NCI-H2196 treated with DMSO at 0.1 percent for 48 hours (cell line): ENCODE data around the gene PIGC.
"Not testable (repeated sequence)": the region's sequence is repeated elsewhere in the genome, so short reads cannot be mapped to it uniquely, and the experiment has no call there.

Experiments used
- DNase-seq: peaks from one replicate; lab custom pipeline; 2025; ENCODE audit not compliant: unreplicated experiment; lab: John Stamatoyannopoulos, UW

PIGC gene

GRCh38 chr1:172467446-172467845 is 23.6 kb upstream of the PIGC start:
- no peak for DNase-seq

DNA sequence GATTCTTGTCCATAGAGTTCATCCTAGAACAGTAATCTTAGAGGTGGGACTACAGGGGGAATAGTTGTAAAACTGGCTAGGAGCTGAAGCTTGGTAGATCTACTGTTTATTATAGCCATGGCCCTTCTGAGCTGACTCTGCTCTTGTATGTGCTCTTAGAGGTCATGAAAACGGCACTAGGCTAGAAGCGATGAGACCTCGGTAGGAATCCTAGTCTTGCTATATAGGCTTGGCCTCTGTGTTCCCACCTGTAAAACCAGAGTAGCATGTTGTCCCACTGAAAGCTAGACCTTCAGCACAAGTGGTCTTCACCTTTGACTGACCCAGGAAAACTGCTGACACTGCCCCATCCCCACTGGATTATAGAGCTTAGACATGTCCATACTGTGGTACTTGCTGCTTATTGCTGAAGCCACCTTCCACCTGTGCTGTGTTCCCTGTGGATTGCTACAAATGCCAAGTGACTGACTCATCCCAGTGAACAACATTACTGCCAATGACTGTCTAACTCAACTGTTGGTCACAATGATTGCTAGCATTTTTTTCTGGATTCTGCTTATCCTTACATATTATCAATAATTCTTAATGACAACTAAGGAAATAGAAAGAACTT is 23.0 kb upstream of the PIGC start:
- DNase-seq, result no peak

DNA sequence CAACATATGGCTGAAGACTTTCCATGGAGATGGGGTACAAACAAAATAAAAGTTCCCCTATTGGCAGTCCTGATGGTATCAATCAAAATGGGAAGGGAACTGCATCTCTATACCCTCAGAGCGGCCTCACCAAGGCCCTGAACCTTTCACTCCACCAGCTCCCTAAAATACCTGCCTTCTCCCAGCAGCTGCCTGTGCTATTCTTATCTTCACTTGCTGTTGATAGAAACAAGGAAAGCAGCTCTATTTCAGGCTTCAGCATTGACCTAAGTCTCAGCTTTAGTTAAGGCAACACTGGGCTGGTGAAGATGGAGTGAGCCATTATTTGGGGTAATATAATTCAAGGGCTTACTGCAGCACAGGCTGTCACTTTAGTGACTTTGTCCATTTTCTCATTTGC is 21.7 kb upstream of the PIGC start:
- no peak for DNase-seq

DNA sequence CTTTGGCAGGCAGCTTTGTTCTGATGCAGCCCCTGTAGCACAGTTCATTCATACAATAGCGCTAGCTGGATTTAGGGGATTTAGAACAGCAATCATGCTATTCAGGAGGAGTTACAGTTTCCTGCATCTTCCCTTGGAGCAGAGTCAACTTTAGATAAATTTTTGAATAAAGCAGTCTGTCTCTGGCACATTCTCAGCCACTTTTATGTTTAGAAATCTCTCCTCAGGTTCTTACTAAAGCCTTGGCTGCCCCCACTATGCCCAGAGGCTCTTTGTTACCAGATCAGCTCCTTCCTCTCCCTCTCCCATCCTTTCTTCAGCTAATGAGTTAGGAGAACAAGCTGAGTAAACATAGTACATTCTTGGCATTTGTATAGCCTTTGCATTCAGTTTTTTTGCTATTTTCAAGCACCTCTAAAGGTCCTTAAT is 17.0 kb upstream of the PIGC start:
- DNase-seq, result no peak

DNA sequence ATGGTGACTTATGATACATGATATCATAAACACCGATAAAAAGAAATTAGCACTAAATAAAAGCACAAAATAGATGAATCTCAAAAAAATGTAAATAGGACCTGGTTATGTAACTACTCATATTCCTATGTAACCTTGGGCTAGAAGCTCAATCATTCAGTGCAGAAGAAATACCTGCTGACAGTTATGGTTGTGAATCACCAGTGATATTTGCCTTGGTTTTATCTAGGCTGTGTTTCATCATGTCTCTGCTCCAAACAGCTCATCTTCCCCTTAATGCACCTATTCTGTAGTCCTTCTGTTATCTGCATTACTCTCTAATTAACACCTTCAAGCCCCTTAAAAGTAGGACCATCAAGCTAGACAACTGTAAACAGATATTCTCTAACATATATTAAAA is 16.3 kb upstream of the PIGC start:
- DNase-seq, result no peak

GRCh38 chr1:172457479-172458130 is 13.7 kb upstream of the PIGC start:
- no peak for DNase-seq

- DNase-seq, result no peak
Measured at GRCh38 chr1:172456344-172456769, 12.5 kb upstream of the PIGC start.

DNA sequence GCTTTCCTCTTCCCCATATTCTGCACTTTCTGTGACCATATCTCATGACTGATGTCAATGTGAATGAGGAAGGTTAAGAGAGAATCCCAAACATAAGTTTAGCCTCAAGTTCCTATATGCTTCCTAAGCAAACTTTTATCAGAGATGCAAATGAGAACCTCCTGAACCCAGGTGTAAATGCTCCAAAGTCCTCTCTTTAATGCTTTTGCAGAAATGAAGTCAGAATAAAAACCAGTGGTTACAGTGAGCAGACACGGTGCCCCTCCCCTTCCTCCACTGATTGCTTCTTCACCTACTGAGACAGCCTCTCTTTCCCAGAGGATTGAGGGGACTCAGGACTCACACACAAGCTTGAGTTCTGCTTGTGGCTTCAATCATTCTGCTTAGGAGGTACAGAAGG is 11.6 kb upstream of the PIGC start:
- no peak for DNase-seq

GRCh38 chr1:172453607-172454006 is 9.7 kb upstream of the PIGC start:
- DNase-seq, result no peak

DNA sequence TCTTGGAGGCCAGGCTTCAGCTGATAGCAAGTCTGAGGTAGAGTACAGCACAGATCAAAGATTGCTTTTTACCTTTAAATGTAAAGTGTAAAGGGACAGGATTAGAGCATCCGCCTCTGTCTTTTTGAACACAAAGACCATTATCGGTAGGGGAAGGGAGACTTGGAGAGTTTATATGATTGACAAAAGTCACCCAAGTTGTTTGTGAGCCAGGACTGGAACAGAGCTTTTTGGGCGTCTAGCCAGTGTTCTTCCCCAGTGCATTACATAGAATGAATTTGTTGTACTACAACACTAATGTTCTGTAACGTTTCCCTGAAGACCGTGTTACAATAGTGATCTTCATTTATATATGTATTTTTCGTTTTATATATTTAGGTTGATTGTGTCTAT is 9.3 kb upstream of the PIGC start:
- DNase-seq, result no peak

GRCh38 chr1:172452536-172453152 is 8.8 kb upstream of the PIGC start:
- no peak for DNase-seq

DNA sequence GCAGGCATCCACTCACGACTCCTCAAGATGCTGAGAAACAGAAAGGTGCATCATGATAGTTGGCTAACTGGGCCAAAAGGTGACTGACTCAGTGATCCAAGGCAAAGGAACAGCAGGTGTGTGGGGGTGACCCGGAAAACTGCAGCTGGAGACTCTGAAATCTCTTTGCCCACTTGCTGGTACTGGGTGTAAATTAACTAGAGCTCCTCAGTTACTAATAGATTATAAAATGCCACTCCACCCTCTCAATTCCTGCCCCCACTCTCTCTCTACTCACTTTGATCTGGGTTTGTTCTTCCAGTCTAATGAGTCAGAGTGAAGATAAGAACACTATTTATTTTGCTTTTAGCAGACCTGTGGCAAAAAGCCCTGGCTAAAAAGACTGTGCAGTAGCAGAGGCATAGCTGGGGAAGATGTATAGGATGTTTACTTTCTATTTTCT is 7.2 kb upstream of the PIGC start:
- DNase-seq, result no peak

- DNase-seq, result no peak
Measured at GRCh38 chr1:172450524-172450885, 6.6 kb upstream of the PIGC start.

GRCh38 chr1:172449585-172450523 is 6.0 kb upstream of the PIGC start:
- DNase-seq, result peak; percentile 5

GRCh38 chr1:172448995-172449584 is 5.2 kb upstream of the PIGC start:
- no peak for DNase-seq

DNA sequence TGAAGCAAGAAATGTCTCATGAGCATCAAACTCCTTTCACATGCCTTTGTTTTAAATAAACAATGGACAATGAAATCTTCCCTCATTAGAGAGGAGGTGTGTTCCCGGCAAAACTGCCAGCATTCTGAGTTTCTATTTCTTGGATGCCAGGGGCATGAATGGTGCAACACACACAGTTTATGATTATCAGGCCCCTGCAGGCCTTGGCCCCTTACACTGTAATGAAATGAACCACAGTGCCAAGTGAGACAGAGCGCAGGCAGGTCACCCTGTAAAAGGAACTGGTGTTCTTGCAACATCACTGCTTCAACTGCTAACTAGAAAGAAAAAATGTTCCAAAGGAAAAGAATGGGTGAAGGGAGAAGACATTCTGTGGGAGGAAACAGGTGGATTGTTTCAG is 3.8 kb upstream of the PIGC start:
- no peak for DNase-seq

DNA sequence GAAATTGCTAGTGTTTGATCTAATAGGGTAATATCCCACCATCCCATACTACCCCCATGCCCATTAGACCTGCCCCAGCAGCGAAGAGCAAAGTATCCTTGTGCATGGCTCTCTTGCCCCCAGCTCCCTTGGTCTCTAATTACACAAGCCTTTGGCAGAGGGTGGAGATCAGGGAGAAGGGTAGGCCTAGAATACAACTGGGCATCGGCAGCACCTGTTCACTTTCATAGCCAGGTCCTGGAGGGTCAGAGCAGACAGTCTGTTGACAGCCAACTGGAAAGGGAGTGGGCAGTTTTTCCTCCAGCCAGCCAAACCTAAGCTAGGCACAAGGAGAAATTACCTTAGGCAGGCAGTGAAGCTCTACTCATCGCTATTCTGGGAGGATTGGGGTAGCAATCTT is 2.7 kb upstream of the PIGC start:
- no peak for DNase-seq

DNA sequence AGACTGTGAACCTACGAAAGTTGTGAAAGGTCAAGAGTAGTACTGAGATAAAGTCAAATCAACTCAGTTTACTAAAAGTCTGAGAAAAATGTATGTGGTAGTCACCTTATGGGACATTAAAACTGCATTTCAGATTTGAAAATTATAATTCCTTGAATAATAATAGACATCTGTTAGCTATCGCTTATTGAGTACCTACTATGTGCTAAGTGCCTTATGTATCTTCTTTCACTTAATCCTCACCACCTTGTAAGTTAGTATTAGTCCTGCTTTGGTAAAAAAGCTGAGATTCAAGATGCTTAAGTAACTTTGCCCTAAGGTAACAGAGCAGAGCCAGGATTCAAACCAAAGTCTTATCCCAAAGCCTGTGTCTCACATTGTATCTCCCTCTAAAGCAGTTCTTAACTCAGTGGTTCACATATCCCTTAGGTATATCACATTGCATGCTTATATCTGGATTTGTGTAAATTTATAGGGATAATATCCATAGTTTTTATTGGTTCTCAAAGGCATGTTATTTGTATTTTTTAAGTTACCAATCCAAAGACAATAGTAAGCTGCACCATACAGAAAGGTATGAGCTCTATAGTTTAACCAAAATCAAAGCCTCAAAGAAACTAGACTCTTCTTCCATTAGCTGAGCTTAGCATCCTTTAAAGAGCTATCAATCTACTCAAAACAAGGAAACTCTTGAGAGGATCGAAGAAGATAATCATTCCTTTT is 865 bp downstream of the PIGC start:
- no peak for DNase-seq

DNA sequence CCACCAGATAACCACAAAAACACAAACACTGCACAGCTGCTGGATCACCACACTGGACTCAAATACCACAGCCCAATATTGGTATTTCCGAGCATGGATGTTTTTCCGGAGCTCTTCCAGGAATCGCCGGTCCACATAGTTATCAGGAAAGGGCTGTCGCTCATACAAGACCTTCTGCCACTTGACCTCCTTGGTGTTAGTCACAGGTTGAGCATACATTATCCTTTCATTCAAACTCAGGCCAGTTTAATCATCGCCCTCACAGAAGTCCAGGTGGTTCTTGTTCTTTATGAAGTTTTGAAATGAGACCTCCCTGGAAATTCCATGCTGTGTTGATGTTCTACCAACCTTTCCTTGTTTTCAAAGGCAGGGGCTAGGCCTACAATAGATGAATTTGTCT is 1.5 kb downstream of the PIGC start:
- DNase-seq, result no peak

- DNase-seq, result not testable (repeated sequence)
Measured at GRCh38 chr1:172437183-172437582, 6.7 kb downstream of the PIGC start.
